ENCODE results near the gene MFSD12.
"Not testable (repeated sequence)": the region's sequence is repeated elsewhere in the genome, so short reads cannot be mapped to it uniquely, and the experiment has no call there.

MFSD12 gene

GRCh38 chr19:3581792-3582191 lies 24.4 kb upstream of the MFSD12 start:
- not testable (repeated sequence) for H3K9me3 ChIP-seq (ENCODE audit: insufficient read depth, low read depth, low read length); H3K9ac ChIP-seq (ENCODE audit: low read depth, low read length); H3K4me1 ChIP-seq (ENCODE audit: insufficient read depth, low read length); H3K27ac ChIP-seq (ENCODE audit: low read length); H3K36me3 ChIP-seq (ENCODE audit: insufficient read depth, low read depth, low read length); H3K4me3 ChIP-seq (ENCODE audit: low read length)
- H3K27me3 ChIP-seq (ENCODE audit: insufficient read depth, low read length), result peaks cover 37% of the 10 kb centered on the region

- Histone ChIP-seq H3K27me3 (ENCODE audit: insufficient read depth, low read length) (peaks cover 22% of the 10 kb centered on the region), H3K4me3 (ENCODE audit: low read length) (no peak overlapping the region), H3K27ac (ENCODE audit: low read length) (no peak overlapping the region), H3K9ac (ENCODE audit: low read depth, low read length) (no peak overlapping the region), H3K4me1 (ENCODE audit: insufficient read depth, low read length) (peaks cover 5% of the 10 kb centered on the region; the same call in 1 of the 2 replicates), H3K9me3 (ENCODE audit: insufficient read depth, low read depth, low read length) (no peaks in the 10 kb centered on the region), H3K36me3 (ENCODE audit: insufficient read depth, low read depth, low read length) (no peaks in the 10 kb centered on the region)
These were observed 23.0 kb upstream of the MFSD12 start for GRCh38 chr19:3580156-3580934.

GRCh38 chr19:3578390-3578789 lies 21.0 kb upstream of the MFSD12 start:
- Histone ChIP-seq H3K9ac (ENCODE audit: low read depth, low read length) (no peak overlapping the region), H3K4me3 (ENCODE audit: low read length) (peak overlapping the region; percentile 11; the same call in 1 of the 2 replicates), H3K27ac (ENCODE audit: low read length) (no peak overlapping the region), H3K4me1 (ENCODE audit: insufficient read depth, low read length) (peaks cover 5% of the 10 kb centered on the region; the same call in 1 of the 2 replicates), H3K27me3 (ENCODE audit: insufficient read depth, low read length) (peaks cover 3% of the 10 kb centered on the region), H3K36me3 (ENCODE audit: insufficient read depth, low read depth, low read length) (no peaks in the 10 kb centered on the region), H3K9me3 (ENCODE audit: insufficient read depth, low read depth, low read length) (no peaks in the 10 kb centered on the region)

DNA sequence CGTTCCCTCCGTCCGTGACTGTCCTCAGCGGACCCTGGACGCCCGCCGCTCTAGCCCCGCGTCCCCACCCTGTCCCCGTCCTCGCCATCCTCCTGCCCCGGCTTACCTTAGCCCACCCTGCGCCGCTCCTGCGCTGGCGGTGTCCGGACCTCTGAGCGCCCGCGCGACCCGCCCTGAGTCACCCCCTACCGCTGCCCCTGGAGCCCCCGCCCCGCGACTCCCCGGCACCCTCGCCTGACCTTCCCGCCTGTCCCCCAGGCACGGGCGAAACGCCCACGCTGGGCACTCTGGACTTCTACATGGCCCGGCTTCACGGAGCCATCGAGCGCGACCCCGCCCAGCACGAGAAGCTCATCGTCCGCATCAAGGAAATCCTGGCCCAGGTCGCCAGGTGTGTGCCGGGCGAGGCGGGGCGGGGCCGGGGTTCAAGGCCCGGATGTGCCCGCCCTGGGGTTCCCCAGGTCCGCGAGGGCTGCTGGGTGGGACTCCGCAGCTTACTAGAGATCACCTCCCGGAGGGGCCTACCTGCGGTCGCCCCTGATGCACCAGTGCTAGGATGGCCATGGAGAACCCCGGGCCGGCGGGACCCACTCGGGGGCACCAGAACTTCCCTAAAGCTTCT lies 20.4 kb upstream of the MFSD12 start:
- H3K27me3 ChIP-seq (ENCODE audit: insufficient read depth, low read length), result no peaks in the 10 kb centered on the region
- H3K9me3 ChIP-seq (ENCODE audit: insufficient read depth, low read depth, low read length), result no peaks in the 10 kb centered on the region
- no peak overlapping the region for H3K9ac ChIP-seq (ENCODE audit: low read depth, low read length)
- no peaks in the 10 kb centered on the region for H3K36me3 ChIP-seq (ENCODE audit: insufficient read depth, low read depth, low read length)
- H3K4me3 ChIP-seq (ENCODE audit: low read length), result peak overlapping the region; percentile 11; the same call in 1 of the 2 replicates
- H3K4me1 ChIP-seq (ENCODE audit: insufficient read depth, low read length), result peaks cover 5% of the 10 kb centered on the region; the same call in 1 of the 2 replicates
- no peak overlapping the region for H3K27ac ChIP-seq (ENCODE audit: low read length)

DNA sequence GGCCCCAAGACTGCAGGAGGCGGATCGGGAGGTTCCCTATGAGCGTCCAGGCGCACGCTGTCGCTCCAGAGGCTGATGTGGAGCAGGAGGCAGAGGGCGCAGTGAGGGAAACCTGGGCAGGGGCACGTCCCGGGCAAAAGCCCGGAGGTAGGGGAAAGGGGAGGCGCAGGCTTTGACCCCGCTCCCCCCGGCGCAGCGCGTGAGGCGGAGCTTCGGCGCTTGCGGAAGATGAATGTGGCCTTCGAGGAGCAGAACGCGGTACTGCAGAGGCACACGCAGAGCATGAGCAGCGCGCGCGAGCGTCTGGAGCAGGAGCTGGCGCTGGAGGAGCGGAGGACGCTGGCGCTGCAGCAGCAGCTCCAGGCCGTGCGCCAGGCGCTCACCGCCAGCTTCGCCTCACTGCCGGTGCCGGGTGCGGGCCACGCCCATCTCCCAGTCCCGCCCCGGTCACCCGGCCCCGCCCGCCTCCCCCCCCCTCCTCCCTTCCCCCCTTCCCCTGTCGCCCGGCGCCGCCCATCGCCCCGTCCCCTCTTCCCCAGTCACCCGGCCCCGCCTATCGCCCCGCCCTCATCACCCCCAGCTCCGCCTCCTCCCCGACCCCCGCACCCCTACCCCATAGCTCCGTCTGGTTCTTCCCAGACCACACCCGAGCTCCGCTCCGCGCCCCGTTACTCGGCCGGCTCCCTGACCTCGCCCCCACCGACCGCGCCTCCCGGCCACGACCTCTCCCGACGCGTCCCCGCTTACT lies 19.5 kb upstream of the MFSD12 start:
- peaks cover 9% of the 10 kb centered on the region; the same call in 1 of the 2 replicates for H3K4me1 ChIP-seq (ENCODE audit: insufficient read depth, low read length)
- H3K27me3 ChIP-seq (ENCODE audit: insufficient read depth, low read length), result no peaks in the 10 kb centered on the region
- H3K36me3 ChIP-seq (ENCODE audit: insufficient read depth, low read depth, low read length), result no peaks in the 10 kb centered on the region

DNA sequence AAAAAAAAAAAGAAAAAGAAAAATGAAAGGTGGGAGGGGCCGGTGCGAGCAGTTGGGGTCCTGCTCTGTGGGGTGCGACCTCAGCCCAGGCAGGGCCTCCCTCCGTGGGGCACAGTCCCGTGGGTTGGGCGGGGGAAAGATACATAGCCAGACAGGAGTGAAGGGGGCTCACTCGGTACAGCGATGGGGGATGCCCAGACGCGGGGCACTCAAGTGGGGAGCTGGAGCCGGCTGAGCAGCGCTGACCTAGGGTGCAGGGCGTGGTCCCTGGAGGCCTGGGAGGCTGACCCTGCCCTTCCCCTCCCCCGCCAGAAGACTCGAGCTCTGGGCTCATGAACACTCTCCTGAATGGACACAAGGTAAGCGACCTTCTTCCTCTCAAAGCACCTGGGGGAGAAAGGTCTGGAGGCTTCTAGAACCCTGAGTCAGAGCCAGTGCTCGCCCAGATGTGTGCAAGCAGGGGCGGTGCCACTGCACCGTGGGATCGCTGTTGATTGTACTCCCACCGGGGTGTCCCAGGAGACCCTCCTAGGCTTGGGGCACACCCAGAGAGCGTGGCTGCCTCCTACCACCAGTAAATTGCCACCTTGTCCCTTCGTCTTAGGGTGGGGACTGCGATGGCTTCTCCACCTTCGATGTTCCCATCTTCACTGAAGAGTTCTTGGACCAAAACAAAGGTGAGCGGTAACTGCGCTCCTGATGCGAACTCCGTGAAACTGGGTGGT lies 18.7 kb upstream of the MFSD12 start:
- no peak overlapping the region for H3K27ac ChIP-seq (ENCODE audit: low read length)
- H3K9ac ChIP-seq (ENCODE audit: low read depth, low read length), result peak overlapping the region; percentile 74; the same call in 1 of the 2 replicates
- H3K9me3 ChIP-seq (ENCODE audit: insufficient read depth, low read depth, low read length), result no peaks in the 10 kb centered on the region
- H3K36me3 ChIP-seq (ENCODE audit: insufficient read depth, low read depth, low read length), result no peaks in the 10 kb centered on the region
- peaks cover 9% of the 10 kb centered on the region; the same call in 1 of the 2 replicates for H3K4me1 ChIP-seq (ENCODE audit: insufficient read depth, low read length)
- H3K27me3 ChIP-seq (ENCODE audit: insufficient read depth, low read length), result no peaks in the 10 kb centered on the region
- H3K4me3 ChIP-seq (ENCODE audit: low read length), result peak overlapping the region; percentile 70

More for the DNA sequence above, 19.5 kb upstream of the MFSD12 start:
- peak overlapping the region; percentile 70 for H3K4me3 ChIP-seq (ENCODE audit: low read length)
- H3K9ac ChIP-seq (ENCODE audit: low read depth, low read length), result peak overlapping the region; percentile 74; the same call in 1 of the 2 replicates
- no peaks in the 10 kb centered on the region for H3K9me3 ChIP-seq (ENCODE audit: insufficient read depth, low read depth, low read length)
- H3K27ac ChIP-seq (ENCODE audit: low read length), result no peak overlapping the region

DNA sequence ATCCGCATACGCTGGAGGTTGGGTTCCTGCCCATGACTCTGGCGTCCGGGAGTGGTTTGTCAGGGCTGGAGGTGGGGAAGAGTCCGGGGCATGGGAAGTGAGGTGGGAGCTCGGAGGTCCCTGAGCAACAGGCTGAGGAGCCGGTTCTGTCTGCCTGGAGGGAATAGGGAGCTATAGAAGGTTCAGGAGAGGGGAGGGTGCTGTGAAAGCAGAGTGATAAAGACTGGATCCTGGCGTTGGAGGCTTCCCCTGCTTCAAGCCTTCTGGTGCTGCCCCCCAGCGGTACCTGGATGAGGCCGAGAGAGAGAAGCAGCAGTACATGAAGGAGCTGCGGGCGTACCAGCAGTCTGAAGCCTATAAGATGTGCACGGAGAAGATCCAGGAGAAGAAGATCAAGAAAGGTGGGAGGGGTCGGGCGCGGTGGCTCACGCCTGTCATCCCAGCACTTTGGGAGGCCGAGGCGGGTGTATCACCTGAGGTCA lies 17.9 kb upstream of the MFSD12 start:
- Histone ChIP-seq H3K36me3 (ENCODE audit: insufficient read depth, low read depth, low read length) (no peaks in the 10 kb centered on the region), H3K4me1 (ENCODE audit: insufficient read depth, low read length) (peaks cover 9% of the 10 kb centered on the region; the same call in 1 of the 2 replicates), H3K4me3 (ENCODE audit: low read length) (no peak overlapping the region), H3K27ac (ENCODE audit: low read length) (no peak overlapping the region), H3K9ac (ENCODE audit: low read depth, low read length) (no peak overlapping the region), H3K9me3 (ENCODE audit: insufficient read depth, low read depth, low read length) (no peaks in the 10 kb centered on the region), H3K27me3 (ENCODE audit: insufficient read depth, low read length) (no peaks in the 10 kb centered on the region)

DNA sequence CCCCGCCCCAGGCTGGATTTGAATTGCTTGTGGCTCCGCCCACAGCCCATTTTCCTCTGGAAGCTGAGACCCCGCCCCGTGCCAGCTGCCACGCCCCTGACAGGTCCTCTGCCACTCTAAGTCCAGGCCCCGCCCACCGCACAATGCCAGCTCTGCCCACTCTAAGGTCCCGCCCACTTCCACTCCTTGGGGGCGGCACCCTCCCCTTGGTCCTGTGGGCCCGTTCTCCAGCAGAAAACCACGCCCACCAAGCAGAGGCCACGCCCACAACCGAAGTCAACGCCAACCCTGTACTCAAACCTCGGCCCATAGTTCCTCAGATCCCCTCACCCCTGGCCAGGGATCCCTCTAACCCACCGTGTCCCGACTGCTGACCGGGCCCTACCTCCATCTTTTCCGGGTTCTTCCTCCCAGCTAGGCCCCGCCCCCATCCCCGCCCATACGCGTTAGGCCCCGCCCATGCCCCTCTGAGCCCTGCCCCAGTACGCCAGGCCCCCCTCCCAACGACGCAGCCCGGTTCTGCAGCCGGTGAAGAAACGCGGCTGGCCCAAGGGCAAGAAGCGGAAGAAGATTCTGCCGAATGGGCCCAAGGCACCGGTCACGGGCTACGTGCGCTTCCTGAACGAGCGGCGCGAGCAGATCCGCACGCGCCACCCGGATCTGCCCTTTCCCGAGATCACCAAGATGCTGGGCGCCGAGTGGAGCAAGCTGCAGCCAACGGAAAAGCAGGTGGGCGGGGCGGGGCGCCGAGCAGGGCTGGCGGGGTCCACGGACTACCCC lies 16.7 kb upstream of the MFSD12 start:
- Histone ChIP-seq H3K36me3 (ENCODE audit: insufficient read depth, low read depth, low read length) (no peaks in the 10 kb centered on the region), H3K27me3 (ENCODE audit: insufficient read depth, low read length) (no peaks in the 10 kb centered on the region), H3K4me1 (ENCODE audit: insufficient read depth, low read length) (peaks cover 9% of the 10 kb centered on the region; the same call in 1 of the 2 replicates), H3K27ac (ENCODE audit: low read length) (no peak overlapping the region), H3K9ac (ENCODE audit: low read depth, low read length) (no peak overlapping the region; the same call in 1 of the 2 replicates), H3K4me3 (ENCODE audit: low read length) (peak overlapping the region; percentile 84), H3K9me3 (ENCODE audit: insufficient read depth, low read depth, low read length) (no peaks in the 10 kb centered on the region)

DNA sequence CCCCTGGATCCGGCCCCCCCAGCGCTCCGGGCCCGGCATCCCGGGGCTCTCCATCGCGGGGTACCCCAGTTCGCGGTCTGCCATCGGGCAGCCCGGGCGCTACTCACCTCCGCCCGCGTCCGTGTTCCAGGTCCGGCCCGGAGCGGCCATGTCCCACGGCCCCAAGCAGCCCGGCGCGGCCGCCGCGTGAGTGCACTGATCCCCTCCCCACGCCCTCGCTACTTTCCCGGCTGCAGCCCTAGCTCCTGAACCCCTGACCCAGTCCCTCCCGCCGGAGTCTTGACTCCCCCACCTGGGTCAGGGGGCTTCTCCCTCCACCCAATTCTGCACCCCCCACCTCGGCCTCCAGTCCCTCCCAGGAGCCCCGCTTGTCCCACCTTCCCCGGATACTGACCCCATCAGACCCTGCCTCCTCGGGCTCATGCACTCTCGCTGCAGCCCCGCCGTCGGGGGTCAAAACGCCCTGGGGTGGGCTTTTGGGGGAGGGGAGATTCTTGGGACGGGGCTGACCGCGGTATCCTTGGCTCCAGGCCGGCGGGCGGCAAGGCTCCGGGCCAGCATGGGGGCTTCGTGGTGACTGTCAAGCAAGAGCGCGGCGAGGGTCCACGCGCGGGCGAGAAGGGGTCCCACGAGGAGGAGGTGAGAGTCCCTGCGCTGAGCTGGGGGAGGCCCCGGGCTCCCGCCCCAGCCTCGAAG lies 15.9 kb upstream of the MFSD12 start:
- no peaks in the 10 kb centered on the region for H3K27me3 ChIP-seq (ENCODE audit: insufficient read depth, low read length)
- H3K4me1 ChIP-seq (ENCODE audit: insufficient read depth, low read length), result peaks cover 9% of the 10 kb centered on the region; the same call in 1 of the 2 replicates
- peak overlapping the region; percentile 73; the same call in 1 of the 2 replicates for H3K9ac ChIP-seq (ENCODE audit: low read depth, low read length)
- no peaks in the 10 kb centered on the region for H3K9me3 ChIP-seq (ENCODE audit: insufficient read depth, low read depth, low read length)
- H3K27ac ChIP-seq (ENCODE audit: low read length), result no peak overlapping the region
- H3K4me3 ChIP-seq (ENCODE audit: low read length), result peak overlapping the region; percentile 84
- H3K36me3 ChIP-seq (ENCODE audit: insufficient read depth, low read depth, low read length), result no peaks in the 10 kb centered on the region

GRCh38 chr19:3572855-3573161 lies 15.4 kb upstream of the MFSD12 start, which contains the start of gene HMG20B:
TSS of gene HMG20B (plus strand) at chr19:3572944. CDS start at chr19:3573310, 366 bp downstream.
- Histone ChIP-seq H3K4me3 (ENCODE audit: low read length) (peak within 1 kb of the TSS; percentile 84), H3K4me1 (ENCODE audit: insufficient read depth, low read length) (peaks cover 9% of the 10 kb centered on the region; the same call in 1 of the 2 replicates), H3K9me3 (ENCODE audit: insufficient read depth, low read depth, low read length) (no peaks in the 10 kb centered on the region), H3K9ac (ENCODE audit: low read depth, low read length) (peak within 1 kb of the TSS; percentile 73; the same call in 1 of the 2 replicates), H3K36me3 (ENCODE audit: insufficient read depth, low read depth, low read length) (no peaks in the 10 kb centered on the region), H3K27ac (ENCODE audit: low read length) (no peak within 1 kb of the TSS), H3K27me3 (ENCODE audit: insufficient read depth, low read length) (no peaks in the 10 kb centered on the region)

Measured in iPS-20b (cell line).